HT1080 (cell line): ENCODE measurements around the gene NFKB1. TPM values are rescaled to one million over a fixed set of nuclear protein-coding genes. Genes with fewer than 3 reads are reported as not detected.

Source experiments
- DNase-seq: peaks from one replicate; pipeline ENCODE4 v3.0.0-alpha.2; 2015; ENCODE audit warnings: low read depth
- total RNA-seq: library from RNA; depleted of rRNA; stranded (reverse); fragments of >200 nt; shearing (Covaris generic); gene quantifications from 2 replicates; pipeline ENCODE4 v1.2.3, GENCODE V29; 2014

Gene NFKB1
- total RNA-seq, 1 experiment from 2014 or later, result 30.8 TPM

GRCh38 chr4:102527695-102528283 lies 26.6 kb downstream of the NFKB1 start:
- no peak for DNase-seq

GRCh38 chr4:102529977-102530376 lies 28.8 kb downstream of the NFKB1 start:
- no peak for DNase-seq

- no peak for DNase-seq
These were observed 29.8 kb downstream of the NFKB1 start for GRCh38 chr4:102530986-102531385.

GRCh38 chr4:102531462-102531861 lies 30.3 kb downstream of the NFKB1 start:
- DNase-seq, result no peak

GRCh38 chr4:102533348-102533747 lies 32.2 kb downstream of the NFKB1 start:
- DNase-seq, result no peak

- no peak for DNase-seq
These were observed 32.7 kb downstream of the NFKB1 start for GRCh38 chr4:102533904-102534303.

- DNase-seq, result no peak
These were observed 33.7 kb downstream of the NFKB1 start for GRCh38 chr4:102534845-102535244.

- DNase-seq, result peak; percentile 71
These were observed 34.4 kb downstream of the NFKB1 start for GRCh38 chr4:102535398-102536082.

- DNase-seq, result no peak
These were observed 35.6 kb downstream of the NFKB1 start for GRCh38 chr4:102536768-102537167.

- DNase-seq, result no peak
These were observed 36.1 kb downstream of the NFKB1 start for GRCh38 chr4:102537269-102537668.

- no peak for DNase-seq
These were observed 40.5 kb downstream of the NFKB1 start for GRCh38 chr4:102541697-102542096.

GRCh38 chr4:102543030-102543928 lies 42.1 kb downstream of the NFKB1 start:
- no peak for DNase-seq

GRCh38 chr4:102546635-102547034 lies 45.5 kb downstream of the NFKB1 start:
- no peak for DNase-seq

- no peak for DNase-seq
These were observed 46.8 kb downstream of the NFKB1 start for GRCh38 chr4:102547973-102548372.

GRCh38 chr4:102551958-102552565 lies 50.9 kb downstream of the NFKB1 start:
- DNase-seq, result no peak

- DNase-seq, result no peak
These were observed 51.6 kb downstream of the NFKB1 start for GRCh38 chr4:102552781-102553180.

GRCh38 chr4:102553982-102554381 lies 52.8 kb downstream of the NFKB1 start:
- DNase-seq, result no peak

- DNase-seq, result no peak
These were observed 53.3 kb downstream of the NFKB1 start for GRCh38 chr4:102554482-102554881.

GRCh38 chr4:102554992-102555391 lies 53.8 kb downstream of the NFKB1 start:
- DNase-seq, result no peak

GRCh38 chr4:102557636-102558035 lies 56.5 kb downstream of the NFKB1 start:
- no peak for DNase-seq

GRCh38 chr4:102560115-102560514 lies 59.0 kb downstream of the NFKB1 start:
- no peak for DNase-seq
